Left lobe of liver (tissue), 2 donors: Measurements from ENCODE around the gene H1-8. TPM values are rescaled to one million over a fixed set of nuclear protein-coding genes. Genes with fewer than 3 reads are reported as not detected.
A peak's percentile ranks its signal among the peaks of the same experiment; 100 is the strongest.

Experiments used
- ATAC-seq: fragments of 200-7000 bp; cut with Tn5 transposase; one replicate; pipeline ENCODE4 v1.9.1; 2020; ENCODE audit warnings: mild to moderate bottlenecking, moderate library complexity
- DNase-seq: peaks from one replicate; pipeline ENCODE4 v3.0.0-alpha.2; 2020; ENCODE audit warnings: low spot score
- total RNA-seq: library from RNA; stranded (reverse); gene quantifications from one replicate; pipeline ENCODE4 v1.2.1, GENCODE V29; 2021
- donor health status: DM: no; HTN: no; CAD: no; lungs with moderate emphysema.
- donor health status: DM: no; HTN: yes; CAD: no.

H1-8 gene
- total RNA-seq, 1 donor from 2014 or later: not detected

- no peak for ATAC-seq
- no peak for DNase-seq
These were observed 12.2 kb downstream of the H1-8 start for GRCh38 chr3:129555153-129555550.

DNA sequence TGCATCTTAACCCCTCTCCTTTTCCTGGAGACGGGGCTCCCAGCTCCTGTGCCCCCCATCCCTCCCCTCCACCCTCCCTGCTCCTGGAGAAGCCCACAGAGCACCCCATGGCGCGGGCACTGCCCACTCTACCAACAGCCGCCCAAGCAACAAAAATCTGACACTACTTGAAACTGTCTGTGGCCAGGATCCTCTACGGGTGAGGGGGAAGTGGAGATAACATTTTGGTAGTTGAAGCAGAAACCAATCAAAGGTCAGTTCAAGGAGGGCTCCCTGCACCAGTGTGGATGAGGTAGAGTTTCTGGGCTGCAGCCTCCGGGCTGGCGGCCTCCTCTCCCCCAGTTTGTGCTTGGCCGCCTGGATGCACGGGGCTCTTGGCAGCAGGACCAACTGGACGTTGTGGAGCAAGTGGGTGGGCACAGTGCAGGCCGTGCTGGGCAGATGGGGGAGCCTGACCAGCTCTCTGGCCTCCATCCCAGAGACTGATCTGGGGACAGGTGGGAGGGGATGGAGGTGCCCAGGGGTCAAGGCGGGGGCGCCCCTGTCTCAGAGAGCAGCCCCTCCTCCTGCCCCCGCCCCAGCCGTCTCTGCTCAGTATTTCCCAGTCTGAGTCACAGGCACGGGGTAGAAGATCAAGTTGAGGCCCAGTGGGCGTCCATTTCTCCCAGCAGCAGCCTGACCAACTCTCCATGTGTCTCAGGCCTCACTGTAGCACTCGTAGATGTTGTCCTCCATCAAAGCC is 12.8 kb downstream of the H1-8 start:
- ATAC-seq: no peak
- no peak for DNase-seq

- DNase-seq: no peak
These were observed 13.4 kb downstream of the H1-8 start for GRCh38 chr3:129556358-129556695.

DNA sequence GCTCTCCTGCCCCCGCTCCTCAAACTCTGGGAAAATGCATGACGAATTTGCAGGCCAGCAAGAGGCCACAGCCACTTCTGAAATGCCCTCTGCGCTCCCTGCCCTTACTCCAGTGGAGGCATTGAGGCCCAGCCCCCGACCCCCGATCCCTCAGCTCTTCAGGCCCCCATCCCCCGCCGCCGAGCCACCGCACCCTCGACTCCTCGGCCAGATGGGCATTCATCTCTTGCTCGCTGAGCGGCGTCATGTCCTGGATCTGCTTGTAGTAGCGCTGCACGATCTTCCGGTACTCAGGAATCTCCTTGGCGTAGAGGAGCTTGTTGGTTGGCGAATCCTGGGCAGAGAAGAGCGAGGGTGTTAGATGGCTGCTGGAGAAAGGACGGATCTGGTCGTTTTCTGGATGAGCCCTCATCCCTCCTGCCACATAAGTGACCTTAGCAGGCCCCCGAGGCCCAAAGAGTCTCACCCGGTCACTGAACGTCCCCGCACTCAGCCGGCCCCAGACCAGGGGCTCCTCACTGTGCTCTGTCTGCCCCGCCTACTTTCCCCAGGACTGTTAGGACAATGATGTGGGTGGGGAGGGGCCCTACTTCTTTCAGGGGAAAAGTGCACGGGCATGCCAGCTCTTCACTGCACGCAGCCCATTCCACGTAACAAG is 14.0 kb downstream of the H1-8 start:
- no peak for ATAC-seq
- no peak for DNase-seq

More at GRCh38 chr3:129556358-129556695, 13.4 kb downstream of the H1-8 start:
- ATAC-seq: no peak

GRCh38 chr3:129557548-129557894 is 14.5 kb downstream of the H1-8 start:
- DNase-seq: no peak
- no peak for ATAC-seq

DNA sequence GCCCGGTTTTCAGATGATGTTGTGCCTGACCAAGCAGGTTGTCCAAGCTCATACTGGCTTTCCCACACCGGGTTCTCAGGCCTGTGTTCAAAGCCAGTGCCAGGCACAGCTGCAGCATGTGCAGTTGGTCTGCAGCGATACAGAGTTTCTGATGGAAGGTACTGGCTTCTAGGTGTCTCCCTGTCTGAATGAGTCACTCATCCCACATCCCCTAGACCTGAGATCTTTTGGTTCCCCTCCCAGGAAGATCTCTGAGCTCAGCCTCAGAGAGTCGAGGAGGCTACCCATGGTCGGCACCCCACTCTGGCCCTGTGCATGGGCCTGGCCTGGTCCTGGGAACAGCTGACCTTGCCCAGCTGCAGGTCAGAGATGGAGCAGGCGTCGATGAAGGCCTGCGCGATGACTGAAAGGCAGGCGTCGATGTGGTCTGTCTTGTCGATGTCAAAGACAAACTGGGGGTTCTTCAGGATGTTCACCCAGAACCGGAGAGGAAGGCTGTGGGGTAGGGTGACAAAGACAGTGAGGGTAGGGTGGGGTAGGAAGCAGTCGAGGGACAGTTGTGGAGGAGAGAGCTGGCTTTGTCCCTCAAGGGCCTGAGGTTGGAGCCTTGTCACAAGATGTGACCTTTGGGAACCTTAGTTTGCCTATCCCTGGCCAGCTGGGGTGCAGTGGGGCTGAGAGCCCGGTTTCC is 15.3 kb downstream of the H1-8 start:
- ATAC-seq (no peak), DNase-seq (no peak)

- DNase-seq: no peak
- ATAC-seq: no peak
These were observed 16.0 kb downstream of the H1-8 start for GRCh38 chr3:129558772-129559564.

GRCh38 chr3:129559565-129560079 is 16.6 kb downstream of the H1-8 start:
- ATAC-seq (no peak), DNase-seq (no peak)

DNA sequence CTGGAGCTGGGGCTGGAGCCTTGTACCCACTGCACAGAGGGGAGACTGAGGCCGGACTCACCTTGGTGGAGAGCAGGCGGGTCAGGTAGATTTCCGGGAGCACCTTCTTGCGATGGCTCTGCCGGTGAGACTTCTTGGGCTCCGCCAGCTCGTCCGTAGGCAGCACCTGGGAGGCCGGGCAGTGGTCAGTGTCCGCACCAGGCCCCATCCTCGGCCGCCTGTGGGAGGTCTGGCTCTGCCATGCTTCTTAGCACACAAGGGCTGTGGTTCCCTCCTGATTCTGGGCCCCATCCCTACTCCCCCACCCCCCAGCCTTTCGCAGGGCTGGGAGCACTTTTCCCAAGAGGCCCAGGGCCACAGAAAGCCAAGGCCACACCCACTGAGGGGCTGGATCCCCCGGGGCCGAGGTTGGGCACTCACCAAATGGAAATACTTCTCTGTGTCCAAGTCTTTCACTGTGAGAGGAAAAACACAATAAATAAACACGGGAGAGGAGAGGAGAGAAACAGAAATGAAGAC is 17.4 kb downstream of the H1-8 start:
- no peak for DNase-seq
- ATAC-seq: no peak

DNA sequence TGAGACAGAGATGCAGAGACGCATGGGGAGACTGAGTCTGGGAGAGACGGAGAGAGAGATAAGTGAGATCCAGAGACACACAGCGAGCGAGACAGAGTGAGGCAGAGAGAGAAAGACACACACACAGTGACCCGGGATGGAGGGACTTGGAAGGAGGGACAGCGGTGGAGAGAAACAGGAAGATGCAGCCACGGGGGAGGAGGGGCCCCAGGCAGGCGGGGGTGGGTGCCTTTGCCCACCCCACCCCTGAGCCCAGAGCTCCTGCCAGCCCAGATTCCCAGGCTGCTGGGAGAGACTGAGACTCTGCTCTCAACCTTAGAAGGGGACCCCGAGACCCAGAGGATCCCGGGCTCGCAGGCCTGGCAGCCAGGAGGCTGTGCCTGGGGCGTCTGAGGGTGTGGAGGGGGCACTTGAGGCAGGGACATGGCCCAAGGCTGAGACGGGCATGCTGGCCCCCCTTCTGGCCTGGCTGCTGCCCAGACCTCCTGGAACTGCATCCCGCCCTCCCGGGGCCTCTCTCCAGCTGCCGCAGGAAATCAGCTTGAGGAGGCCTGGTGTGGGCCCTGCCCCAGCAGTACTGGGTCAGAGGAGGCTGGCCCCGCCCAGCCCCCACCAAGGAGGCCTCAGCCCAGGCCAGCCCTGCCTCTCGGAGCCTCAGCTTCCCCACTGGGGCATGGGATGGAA is 18.1 kb downstream of the H1-8 start:
- peak; percentile 65 for ATAC-seq

DNA sequence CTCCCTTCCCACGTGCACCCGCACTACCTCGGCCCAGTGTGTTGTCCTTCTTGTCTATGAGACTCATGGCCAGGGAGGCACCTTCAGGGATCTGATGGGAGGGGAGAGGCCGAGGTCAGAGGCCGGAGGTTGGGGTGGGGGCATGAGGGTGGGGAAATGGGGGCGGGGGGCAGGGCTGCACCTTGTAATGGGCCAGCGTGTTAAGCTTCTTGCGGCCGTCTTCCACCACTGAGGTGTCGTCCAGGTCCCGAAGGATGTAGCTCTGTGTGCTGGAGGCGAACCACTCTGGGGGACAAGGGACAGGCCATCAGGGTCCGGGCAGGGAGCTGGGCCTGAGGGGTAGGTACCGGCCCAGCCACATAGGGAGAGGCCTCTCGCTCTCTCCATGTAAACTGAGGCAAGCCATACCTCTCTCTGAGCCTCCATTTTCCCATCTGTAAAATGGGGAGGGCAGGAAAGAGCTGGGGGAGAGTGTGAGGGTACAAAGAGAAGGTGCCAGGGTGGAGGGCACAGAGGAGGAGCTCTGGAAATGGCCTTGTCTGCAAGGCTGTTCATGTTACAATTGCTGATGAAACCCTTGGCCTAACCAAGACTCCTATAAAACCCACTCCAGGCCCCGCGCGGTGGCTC is 18.8 kb downstream of the H1-8 start:
- ATAC-seq (no peak), DNase-seq (no peak)

More for the DNA sequence above, 18.1 kb downstream of the H1-8 start:
- DNase-seq: no peak

DNA sequence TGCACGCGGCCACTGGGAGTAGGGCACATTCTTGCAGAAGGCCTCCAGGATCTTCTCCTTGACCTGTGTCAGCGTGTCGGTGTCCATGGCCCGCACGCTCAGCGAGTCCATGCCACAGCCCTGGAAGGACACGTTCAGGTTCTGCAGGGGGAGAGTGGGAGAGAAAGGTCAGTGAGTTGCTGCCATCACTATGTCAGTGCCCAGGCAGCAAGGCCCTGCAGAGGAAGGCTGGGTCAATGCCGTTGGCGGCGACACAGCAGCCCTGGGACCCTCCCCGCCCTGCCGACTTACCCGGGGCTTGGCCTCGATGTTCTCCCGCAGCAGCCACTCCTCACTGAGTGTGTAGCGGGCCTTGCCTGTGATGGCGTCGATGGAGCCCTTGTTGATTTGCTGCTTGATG is 19.8 kb downstream of the H1-8 start:
- no peak for ATAC-seq
- no peak for DNase-seq

GRCh38 chr3:129563332-129563731 is 20.4 kb downstream of the H1-8 start:
- DNase-seq (no peak), ATAC-seq (no peak)

- DNase-seq: no peak
- no peak for ATAC-seq
These were observed 21.0 kb downstream of the H1-8 start for GRCh38 chr3:129563850-129564535.

DNA sequence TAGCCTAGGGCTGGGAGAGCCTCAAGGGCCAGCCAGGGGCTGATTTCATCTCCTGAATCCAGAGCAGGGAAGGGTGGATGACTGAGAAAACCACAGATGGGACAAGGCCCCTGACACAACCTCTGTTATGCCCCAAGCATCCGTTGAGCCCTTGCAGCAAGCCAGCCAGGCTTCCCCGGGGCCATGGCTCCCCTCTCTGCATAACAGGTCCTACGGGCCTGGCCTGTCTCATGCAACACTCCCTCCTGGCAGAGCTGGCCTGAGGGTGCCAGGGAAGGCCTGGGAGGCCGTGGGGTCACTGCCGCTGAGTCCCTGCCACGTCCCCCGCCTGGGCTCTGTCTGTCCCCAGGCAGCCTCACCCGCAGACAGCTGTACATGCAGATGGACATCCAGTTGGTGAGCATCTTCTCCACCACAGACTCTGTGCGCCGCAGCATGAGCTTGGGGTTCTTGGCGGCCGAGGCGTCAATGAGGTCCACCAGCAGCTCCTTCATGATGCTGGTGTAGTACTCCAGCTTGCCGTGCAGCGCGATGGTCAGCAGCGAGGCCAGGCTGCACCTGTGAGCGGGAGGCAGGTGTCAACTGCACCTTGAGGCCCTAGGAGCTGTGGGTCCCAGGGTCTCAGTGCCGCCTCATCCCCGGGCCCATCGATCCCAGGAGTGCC is 22.1 kb downstream of the H1-8 start:
- ATAC-seq (no peak), DNase-seq (no peak)

- ATAC-seq (no peak), DNase-seq (no peak)
These were observed 22.9 kb downstream of the H1-8 start for GRCh38 chr3:129565902-129566301.

DNA sequence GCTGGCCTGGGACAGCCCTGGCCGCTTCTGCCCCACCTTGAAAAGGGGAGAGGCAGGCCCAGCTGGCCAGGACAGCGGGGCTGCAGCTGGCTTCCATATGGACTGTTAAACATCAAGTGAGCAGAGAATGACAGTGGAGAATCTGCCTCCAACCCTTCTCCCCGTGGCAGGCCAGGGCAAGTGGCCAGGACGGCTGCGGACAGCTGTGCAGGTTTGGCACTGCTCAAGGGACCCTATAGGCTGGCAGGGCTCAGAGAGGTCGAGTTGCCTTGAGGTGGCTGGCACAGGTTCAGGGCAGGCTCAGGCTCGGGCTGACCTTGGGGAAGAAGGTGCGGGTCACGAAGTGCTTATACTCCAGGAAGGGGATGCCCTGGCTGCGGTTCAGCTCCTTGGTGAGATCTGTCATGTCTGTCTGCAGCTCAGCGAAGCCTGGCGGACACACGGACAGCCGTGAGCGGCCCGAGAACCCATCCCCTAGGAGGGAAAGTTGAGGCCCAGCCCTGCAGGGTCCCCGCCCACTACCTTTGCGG is 24.3 kb downstream of the H1-8 start:
- no peak for ATAC-seq
- DNase-seq: no peak

- ATAC-seq (no peak), DNase-seq (no peak)
These were observed 25.0 kb downstream of the H1-8 start for GRCh38 chr3:129567939-129568338.

GRCh38 chr3:129569856-129570255 is 26.9 kb downstream of the H1-8 start:
- ATAC-seq: no peak
- no peak for DNase-seq
